AG10803 (cell line): Measurements from ENCODE around the gene EMX1.

Experiments used
- DNase-seq: peaks from one replicate; pipeline ENCODE4 v3.0.0; 2010; ENCODE audit warnings: low read depth
- H3K4me3 ChIP-seq: 2 replicates; pipeline ENCODE4 v1.5.1; 2011; ENCODE audit warnings: mild to moderate bottlenecking, low read length, control low read depth
- CTCF ChIP-seq: conservative IDR thresholded peaks from 2 replicates; pipeline ENCODE4 v1.5.1; 2011; ENCODE audit warnings: mild to moderate bottlenecking, low read length, control low read depth, inconsistent platforms

The EMX1 gene

GRCh38 chr2:72921088-72921851, 4.0 kb downstream of the EMX1 start:
- TF ChIP-seq CTCF: no peak
- H3K4me3 ChIP-seq: no peak overlapping the region
- no peak for DNase-seq

DNA sequence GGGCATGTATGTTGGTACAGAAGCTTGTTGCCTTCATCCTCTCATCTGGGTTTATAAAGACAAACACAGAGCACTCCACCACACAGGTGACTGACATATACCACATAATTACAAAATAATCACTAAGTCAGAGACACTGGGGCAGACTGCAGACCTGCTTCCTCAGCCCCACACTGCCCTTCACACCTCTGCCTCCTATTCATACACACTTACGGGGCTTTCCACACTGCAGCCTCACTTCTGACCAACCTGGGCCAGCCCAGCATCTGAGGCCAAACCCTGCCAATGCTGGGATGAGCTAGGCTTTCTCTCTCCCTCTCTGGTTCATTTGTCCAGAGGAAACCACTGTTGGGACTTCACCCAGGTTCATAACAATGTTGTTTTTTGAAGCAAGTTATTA, 4.5 kb downstream of the EMX1 start:
- no peak for DNase-seq
- no peak overlapping the region for H3K4me3 ChIP-seq
- TF ChIP-seq CTCF: no peak

DNA sequence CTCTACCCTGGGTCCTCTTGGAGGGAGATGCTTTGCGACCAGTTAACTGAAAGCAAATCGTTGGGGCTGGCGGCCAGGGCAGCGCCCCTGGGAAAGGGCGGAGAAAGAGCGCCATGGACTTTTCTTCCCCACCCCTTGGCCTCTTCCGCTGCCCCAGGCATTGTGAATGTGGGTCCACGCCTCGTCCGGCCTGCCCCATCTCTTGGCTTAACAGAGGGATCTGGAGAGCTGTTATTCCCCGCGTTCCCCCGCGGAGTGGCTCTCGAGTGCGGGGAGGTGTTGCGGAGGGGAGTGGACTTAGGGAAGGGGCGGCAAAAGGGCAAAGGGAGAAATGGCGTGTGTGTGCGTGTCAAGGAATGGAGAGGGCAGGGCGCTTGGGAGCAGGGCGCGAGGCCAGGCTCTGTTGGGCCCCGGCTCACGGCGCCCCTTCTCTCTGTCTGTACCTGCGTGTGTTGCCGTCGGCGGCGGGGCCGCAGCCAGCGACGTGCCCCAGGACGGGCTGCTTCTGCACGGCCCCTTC, 6.6 kb downstream of the EMX1 start:
- no peak for DNase-seq
- no peak overlapping the region for H3K4me3 ChIP-seq
- TF ChIP-seq CTCF: no peak

DNA sequence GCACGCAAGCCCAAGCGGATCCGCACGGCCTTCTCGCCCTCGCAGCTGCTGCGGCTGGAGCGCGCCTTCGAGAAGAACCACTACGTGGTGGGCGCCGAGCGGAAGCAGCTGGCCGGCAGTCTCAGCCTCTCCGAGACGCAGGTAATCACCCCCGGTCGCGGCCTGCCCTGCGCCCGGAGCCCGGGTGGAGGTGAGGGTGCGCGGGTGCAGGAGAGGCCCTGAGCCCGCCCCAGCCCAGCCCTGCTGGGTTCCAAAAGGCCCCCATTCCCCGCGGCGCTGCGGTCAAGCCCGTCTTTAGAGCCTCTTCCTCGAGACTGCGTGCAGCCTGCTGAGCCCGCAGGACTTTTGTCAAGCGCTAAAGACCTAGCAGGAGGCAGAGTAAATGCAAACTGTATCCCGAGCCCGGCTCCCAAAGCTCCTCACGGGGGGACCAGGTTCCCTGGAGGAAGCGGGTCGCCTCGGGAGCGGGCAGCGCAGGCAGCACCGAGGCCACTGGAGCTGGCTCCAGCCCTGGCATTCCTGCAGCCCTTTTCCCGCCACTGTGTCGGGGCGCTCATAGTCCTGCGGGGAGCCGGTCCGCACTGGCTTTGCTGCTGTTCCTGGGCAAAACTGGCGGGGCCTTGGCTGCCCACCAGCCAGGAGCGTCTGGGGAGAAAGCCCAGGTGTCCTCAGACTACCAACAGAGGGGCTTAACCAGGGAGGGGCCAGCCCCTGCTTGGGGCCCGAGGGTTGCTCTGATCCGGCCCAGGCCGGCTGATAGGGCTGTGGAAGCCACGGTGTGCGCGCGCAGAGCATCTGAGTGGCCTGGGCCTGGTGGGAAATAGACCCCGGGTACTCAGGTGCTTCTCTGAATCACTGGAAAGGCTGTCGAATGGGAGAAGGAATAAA, 7.3 kb downstream of the EMX1 start:
- H3K4me3 ChIP-seq: no peak overlapping the region
- TF ChIP-seq CTCF: no peak
- no peak for DNase-seq

DNA sequence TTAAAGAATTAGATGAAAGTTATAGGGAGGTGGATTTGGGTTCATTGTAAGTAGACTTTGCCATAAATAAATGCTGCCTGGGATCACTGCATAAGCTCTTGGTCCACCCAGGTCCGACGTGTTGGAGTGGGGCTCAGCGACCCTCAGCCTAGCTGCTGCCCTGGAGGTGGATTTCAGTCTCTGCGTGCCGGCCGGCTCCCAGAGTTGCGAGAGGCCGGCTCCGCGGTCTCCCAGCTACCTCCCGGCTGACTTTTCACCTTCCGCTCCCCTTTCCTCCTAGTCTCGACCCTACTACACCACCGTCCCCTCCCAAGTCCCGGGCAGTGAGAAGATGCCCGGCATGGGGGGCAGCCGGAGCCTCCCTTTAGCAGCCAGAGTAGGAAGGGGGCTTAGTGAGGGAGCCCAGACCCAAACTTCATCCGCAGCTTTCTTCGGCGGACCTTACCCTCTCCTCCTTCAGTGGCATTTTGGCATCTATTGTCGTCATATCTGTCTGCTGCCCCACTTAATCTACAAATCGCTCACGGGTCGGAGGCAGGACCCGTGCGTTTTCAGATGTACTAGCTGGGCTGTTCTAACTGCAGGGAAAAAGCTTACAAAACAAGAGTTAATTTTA, 8.1 kb downstream of the EMX1 start:
- TF ChIP-seq CTCF: no peak
- no peak overlapping the region for H3K4me3 ChIP-seq
- no peak for DNase-seq

DNA sequence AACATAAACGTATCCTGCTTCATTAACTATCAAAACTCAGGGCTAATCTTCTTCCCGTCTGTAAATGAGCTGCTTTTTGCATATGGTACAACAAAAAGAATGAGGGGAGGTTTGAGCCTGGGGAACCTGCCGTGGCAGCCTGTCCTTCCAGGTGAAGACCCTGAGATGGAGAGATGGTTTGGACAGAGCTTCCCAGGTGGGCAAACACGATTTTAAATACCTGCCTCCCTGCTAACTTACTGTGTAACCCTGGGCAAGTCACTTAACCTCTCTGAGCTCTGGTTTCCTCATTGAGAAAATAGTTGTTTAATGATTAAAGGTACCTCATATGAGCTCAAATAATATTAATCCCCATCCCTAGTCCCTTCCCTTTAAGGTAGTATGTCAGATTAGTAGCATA, 9.0 kb downstream of the EMX1 start:
- DNase-seq: no peak

More for the DNA sequence above, 9.0 kb downstream of the EMX1 start:
- no peak overlapping the region for H3K4me3 ChIP-seq
- no peak for TF ChIP-seq CTCF
